ENCODE measurements around the gene ECSCR. TPM values are rescaled to one million over a fixed set of nuclear protein-coding genes. Genes with fewer than 3 reads are reported as not detected.
"Not testable (repeated sequence)": the region's sequence is repeated elsewhere in the genome, so short reads cannot be mapped to it uniquely, and the experiment has no call there.

The ECSCR gene
- total RNA-seq = 1 to 10 TPM; 1.2 to 5.1 (median 2.3) TPM
- long read RNA-seq = 0 reads

- H3K4me1 ChIP-seq = no peaks in the 10 kb centered on the region
- TF ChIP-seq POLR2A (IDR thresholded peaks at IDR 0.05) = no peak
- no peak for TF ChIP-seq CTCF (IDR thresholded peaks at IDR 0.05)
- ATAC-seq = peak; percentile 59 to 78 (median 72)
- DNase-seq = peak in 1 of 3 donors; percentile 33
- peak within 1 kb of the TSS in 2 of 3 donors; percentile 13 to 51 for H3K27ac ChIP-seq
- WGBS (ENCODE audit: insufficient coverage, low coverage, low lambda C conversion rate, missing lambda C conversion rate) = 70% methylated on average over 7 of the region's 10 CpGs
- H3K9me3 ChIP-seq = no peaks in the 10 kb centered on the region
- H3K27me3 ChIP-seq = no peaks in the 10 kb centered on the region
- intact Hi-C loops (cut with DNase I) = no loop called here
- H3K4me3 ChIP-seq = peak within 1 kb of the TSS; percentile 14 to 27 (median 20)
- H3K36me3 ChIP-seq = no peaks in the 10 kb centered on the region
Observed at GRCh38 chr5:139462586-139463276, at the start of gene ECSCR. Gene ECSCR (minus strand): TSS chr5:139462743. CDS start chr5:139462670, 73 bp downstream.

GRCh38 chr5:139504722-139505121, 42.2 kb upstream of the ECSCR start:
- H3K36me3 ChIP-seq; H3K4me1 ChIP-seq; H3K4me3 ChIP-seq; DNase-seq; H3K27ac ChIP-seq; ATAC-seq; H3K27me3 ChIP-seq; intact Hi-C loops (cut with DNase I); H3K9me3 ChIP-seq: not testable (repeated sequence)
- 72% methylated on average over 3 of the region's 5 CpGs for WGBS (ENCODE audit: insufficient coverage, low coverage, low lambda C conversion rate, missing lambda C conversion rate)

- ATAC-seq; H3K4me3 ChIP-seq; H3K27me3 ChIP-seq; H3K36me3 ChIP-seq; H3K9me3 ChIP-seq; intact Hi-C loops (cut with DNase I); H3K4me1 ChIP-seq; DNase-seq; H3K27ac ChIP-seq: not testable (repeated sequence)
- WGBS (ENCODE audit: insufficient coverage, low coverage, low lambda C conversion rate, missing lambda C conversion rate) = 61% methylated on average over 6 of the region's 15 CpGs
Observed at GRCh38 chr5:139503879-139504278, 41.3 kb upstream of the ECSCR start.

GRCh38 chr5:139503036-139503817, 40.7 kb upstream of the ECSCR start:
- H3K4me3 ChIP-seq; H3K4me1 ChIP-seq; intact Hi-C loops (cut with DNase I); H3K27me3 ChIP-seq; H3K9me3 ChIP-seq; DNase-seq; ATAC-seq; H3K27ac ChIP-seq; H3K36me3 ChIP-seq: not testable (repeated sequence)
- 79% methylated on average over 9 of the region's 15 CpGs for WGBS (ENCODE audit: insufficient coverage, low coverage, low lambda C conversion rate, missing lambda C conversion rate)

GRCh38 chr5:139501381-139501780, 38.8 kb upstream of the ECSCR start:
- Histone ChIP-seq H3K9me3 (no peaks in the 10 kb centered on the region), H3K36me3 (no peaks in the 10 kb centered on the region), H3K4me3 (no peak overlapping the region), H3K27me3 (no peaks in the 10 kb centered on the region), H3K4me1 (no peaks in the 10 kb centered on the region), H3K27ac (no peak overlapping the region)
- WGBS (ENCODE audit: insufficient coverage, low coverage, low lambda C conversion rate, missing lambda C conversion rate) = 63% methylated on average over 2 of the region's 4 CpGs
- no peak for ATAC-seq
- TF ChIP-seq POLR2A (IDR thresholded peaks at IDR 0.05) = no peak
- TF ChIP-seq CTCF (IDR thresholded peaks at IDR 0.05) = no peak
- intact Hi-C loops (cut with DNase I) = no loop called here
- no peak for DNase-seq

Measured in right lobe of liver (tissue), 6 donors.